Measurements from ENCODE around the gene USP34. TPM values are rescaled to one million over a fixed set of nuclear protein-coding genes. Genes with fewer than 3 reads are reported as not detected.

Gene USP34
- total and polyA plus RNA-seq, 2 of the 4 experiments (the other 2 are of a cell fraction), result 34.7 to 128 TPM

DNA sequence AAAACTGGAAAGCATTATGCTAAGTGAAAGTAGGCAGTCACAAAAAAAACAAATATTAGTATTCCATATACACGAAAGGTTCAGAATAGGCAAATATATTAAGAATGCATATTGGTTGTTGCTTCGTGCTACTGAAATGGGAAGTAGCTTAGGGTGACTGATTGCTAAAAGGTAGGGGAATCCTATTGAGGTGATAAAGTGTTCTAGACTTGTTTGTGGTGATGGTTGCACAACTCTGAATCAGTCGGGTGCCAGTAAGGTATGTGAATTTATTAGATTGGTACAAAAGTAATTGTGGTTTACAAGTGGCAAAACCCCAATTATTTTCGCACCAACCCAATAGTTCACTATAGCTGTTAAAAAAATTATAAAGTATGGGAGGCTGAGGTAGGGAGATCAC, 20.7 kb downstream of the USP34 start:
- no peak overlapping the region for H4K5ac ChIP-seq (ENCODE audit: low read depth, low read length)

More for the DNA sequence above, 20.7 kb downstream of the USP34 start:
- dilution Hi-C loops (cut with HindIII; ENCODE audit: low sequenced_read_pairs, unreplicated experiment), result no loop called here
- ChIA-PET CTCF (no interaction called here), POLR2A (ENCODE audit: unreplicated experiment) (no interaction called here)
- DNase-seq (no peak), ATAC-seq (ENCODE audit: low read depth) (no peak)
- Histone ChIP-seq H4K91ac (ENCODE audit: insufficient read depth, low read depth, low read length) (no peak overlapping the region), H3K4me2 (ENCODE audit: low read depth, low read length) (no peak overlapping the region), H3K18ac (ENCODE audit: low read depth, low read length) (no peak overlapping the region), H3K23ac (ENCODE audit: low read depth, low read length) (no peak overlapping the region), H3K27me3 (ENCODE audit: control insufficient read depth, insufficient read depth, low read length) (no peaks in the 10 kb centered on the region), H2BK5ac (ENCODE audit: low read depth, low read length, poor library complexity, severe bottlenecking) (no peak overlapping the region), H3K9me1 (ENCODE audit: insufficient read depth, low read length) (0 out of 2 replicates have a peak, but pooled peaks cover 3% of the 10 kb centered on the region), H3K4me3 (ENCODE audit: insufficient read depth, low read depth, low read length) (no peak overlapping the region), H4K8ac (ENCODE audit: low read depth in 2 of 2, low read length in 2 of 2) (no peak overlapping the region), H3K36me3 (ENCODE audit: control insufficient read depth, insufficient read depth, low read length) (peaks cover 6% of the 10 kb centered on the region; the same call in 1 of the 2 replicates), H3K9ac (ENCODE audit: low read depth, low read length) (no peak overlapping the region), H2BK15ac (ENCODE audit: low read depth, low read length) (no peak overlapping the region), H2AK5ac (ENCODE audit: low read depth, low read length) (no peak overlapping the region), H3K9me3 (ENCODE audit: control insufficient read depth, insufficient read depth, low read length) (no peaks in the 10 kb centered on the region; the same call in 1 of the 2 replicates), H2BK20ac (ENCODE audit: low read depth, low read length) (no peak overlapping the region), H3K14ac (replicated peaks; ENCODE audit: low read depth, low read length) (no peak overlapping the region), H2BK120ac (ENCODE audit: low read depth, low read length) (no peak overlapping the region), H2AFZ (replicated peaks; ENCODE audit: low read length, poor library complexity) (no peak overlapping the region), H3K4ac (ENCODE audit: low read depth, low read length) (no peak overlapping the region), H3K4me1 (ENCODE audit: control insufficient read depth, insufficient read depth, low read length) (no peaks in the 10 kb centered on the region; the same call in 1 of the 2 replicates), H3K56ac (ENCODE audit: extremely low read depth, insufficient read depth, low read length) (no peak overlapping the region), H2AK9ac (replicated peaks; ENCODE audit: low read depth, low read length, poor library complexity) (no peak overlapping the region), H4K20me1 (ENCODE audit: insufficient read depth, low read length) (peaks cover 70% of the 10 kb centered on the region), H3K27ac (ENCODE audit: insufficient read depth, low read length) (no peak overlapping the region), H3K79me1 (ENCODE audit: low read depth in 1 of 2, low read length in 2 of 2) (peaks cover 9 to 57% of the 10 kb centered on the region in 2 experiments)
- TF ChIP-seq RFX5 (IDR thresholded peaks at IDR 0.05; ENCODE audit: low read depth, low read length) (no peak), CEBPB (IDR thresholded peaks at IDR 0.05; ENCODE audit: low read depth, low read length) (peak; percentile 26; the same call in 1 of the 2 replicates)
- WGBS, 2 experiments (ENCODE audit: extremely low coverage in 2 of 2, insufficient read length in 1 of 2), result no CpG with 5 or more reads among the region's 4 CpGs
- BruUV-seq (replicated peaks), result no TSS peak
- in situ Hi-C loops (cut with MboI; ENCODE audit: low sequenced_read_pairs), result no loop called here
- intact Hi-C loops (cut with micrococcal nuclease), result no loop called here

Measured in IMR-90 (cell line).